Stimulated activated effector memory CD8-positive, alpha-beta T cell treated with anti-CD3 and anti-CD28 coated beads, Interleukin-12 subunit alpha, Interleukin-12 subunit beta, amount 100 ng/mL, for 72 hours (primary cell): Measurements from ENCODE around the gene PATL2.
"Not testable (repeated sequence)": the region's sequence is repeated elsewhere in the genome, so short reads cannot be mapped to it uniquely, and the experiment has no call there.

Source experiments
- ATAC-seq: fragments of 150-1000 bp; cut with Tn5 transposase; 2 replicates; pipeline ENCODE4 v1.10.0; 2021
- DNase-seq, 2 donors: peaks; one replicate each; pipeline ENCODE4 v3.0.0; 2021 to 2022; ENCODE audit warnings: low spot score in 2 of 2
- H3K27ac Mint-ChIP-seq: one replicate; pipeline ENCODE4 v1.8.0; 2022; ENCODE audit warnings: mild to moderate bottlenecking, mixed read lengths
- H3K36me3 Mint-ChIP-seq: one replicate; pipeline ENCODE4 v1.8.0; 2022; ENCODE audit warnings: mild to moderate bottlenecking, mixed read lengths
- H3K4me1 Mint-ChIP-seq: one replicate; pipeline ENCODE4 v1.8.0; 2022; ENCODE audit warnings: mixed read lengths
- H3K4me3 Mint-ChIP-seq: one replicate; pipeline ENCODE4 v1.8.0; 2022; ENCODE audit warnings: mild to moderate bottlenecking, mixed read lengths
- H3K9me3 Mint-ChIP-seq: one replicate; pipeline ENCODE4 v1.8.0; 2022; ENCODE audit warnings: mixed read lengths

PATL2 gene

DNA sequence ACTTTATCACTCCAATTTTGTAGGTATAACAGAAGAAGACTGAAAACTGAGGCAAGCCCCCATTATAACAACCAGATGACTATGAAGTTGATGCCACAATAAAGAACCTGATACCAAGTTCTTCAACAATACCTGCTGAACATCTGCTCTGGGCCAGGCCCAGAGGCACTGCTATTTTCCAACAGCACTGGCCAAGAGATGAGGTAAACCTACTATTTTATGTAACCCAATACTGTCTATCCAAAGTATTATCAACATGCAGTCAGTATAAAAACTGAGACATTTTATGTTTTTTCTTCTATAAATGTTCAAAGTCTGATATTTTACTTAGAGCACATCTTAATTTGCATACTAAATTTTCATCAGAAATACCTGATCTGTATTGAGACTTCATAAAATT, 53.7 kb downstream of the PATL2 start:
- ATAC-seq (no peak), DNase-seq (no peak)
- Mint-ChIP-seq H3K27ac (no peak overlapping the region), H3K36me3 (peaks cover 84% of the 10 kb centered on the region), H3K9me3 (no peaks in the 10 kb centered on the region), H3K4me3 (no peak overlapping the region), H3K4me1 (peaks cover 26% of the 10 kb centered on the region)

DNA sequence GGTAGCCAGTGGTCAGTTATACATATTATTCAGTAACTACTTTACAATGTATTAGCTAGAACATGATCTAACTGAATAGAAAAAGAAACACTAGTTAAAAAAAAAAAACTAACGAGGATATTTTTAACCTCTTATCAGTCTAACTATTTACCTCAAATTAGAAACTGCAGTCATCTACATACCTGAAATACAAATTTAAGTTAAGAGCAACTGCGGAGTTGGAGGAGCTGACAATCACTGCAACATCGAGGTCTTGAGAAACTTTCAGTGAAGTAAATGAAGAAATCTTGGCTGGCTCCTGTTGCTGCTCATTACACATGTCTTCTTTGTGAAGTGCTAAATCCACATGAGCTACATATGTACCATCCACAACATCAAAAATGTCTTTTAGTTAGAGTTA, 54.2 kb downstream of the PATL2 start:
- Mint-ChIP-seq H3K27ac (no peak overlapping the region), H3K36me3 (peaks cover 89% of the 10 kb centered on the region), H3K4me1 (peaks cover 26% of the 10 kb centered on the region), H3K9me3 (no peaks in the 10 kb centered on the region), H3K4me3 (no peak overlapping the region)
- ATAC-seq: no peak
- no peak for DNase-seq

DNA sequence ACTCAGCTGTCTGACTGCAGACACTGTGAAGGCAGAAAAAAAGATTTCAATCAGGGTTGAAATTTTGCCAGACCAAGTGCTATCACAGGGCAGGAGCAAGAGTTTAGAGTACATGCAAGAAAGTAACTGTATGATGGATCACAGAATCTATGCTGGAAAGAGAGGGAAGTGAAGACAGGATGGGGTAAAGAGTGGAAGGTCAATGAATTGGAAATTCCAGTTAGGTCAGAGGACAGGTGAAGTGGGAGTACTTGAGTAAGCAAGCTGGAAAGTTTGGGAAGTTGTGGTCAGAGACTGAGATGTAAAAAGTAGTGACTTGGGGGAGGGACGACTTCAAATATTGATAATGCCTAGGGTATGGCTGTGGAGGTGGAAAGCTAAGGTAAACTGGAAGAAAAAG, 54.8 kb downstream of the PATL2 start:
- Mint-ChIP-seq H3K4me1 (peaks cover 26% of the 10 kb centered on the region), H3K9me3 (no peaks in the 10 kb centered on the region), H3K36me3 (peaks cover 95% of the 10 kb centered on the region), H3K27ac (peak overlapping the region; percentile 21), H3K4me3 (no peak overlapping the region)
- no peak for DNase-seq
- ATAC-seq: no peak

DNA sequence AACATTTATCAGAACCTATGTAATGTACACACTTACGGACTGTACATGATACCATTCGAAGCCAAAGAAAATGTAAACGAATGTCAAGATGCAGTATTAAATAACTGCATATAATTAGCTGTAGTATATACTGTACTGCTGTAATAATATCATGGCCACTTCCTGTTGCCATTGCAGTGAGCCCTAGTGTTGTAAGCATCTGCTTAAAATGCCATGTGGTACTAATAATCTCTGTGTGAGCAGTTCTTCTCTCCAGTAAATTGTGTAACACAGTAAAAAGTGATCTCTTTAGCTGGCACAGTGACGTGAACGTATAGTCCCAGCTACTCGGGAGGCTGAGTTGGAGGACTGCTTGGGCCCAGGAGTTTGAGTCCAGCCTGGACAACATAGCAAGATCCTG, 56.3 kb downstream of the PATL2 start:
- DNase-seq (no peak), ATAC-seq (no peak)
- no peak overlapping the region for H3K27ac Mint-ChIP-seq
- H3K4me3 Mint-ChIP-seq: no peak overlapping the region
- H3K9me3 Mint-ChIP-seq: no peaks in the 10 kb centered on the region
- peaks cover 98% of the 10 kb centered on the region for H3K36me3 Mint-ChIP-seq
- H3K4me1 Mint-ChIP-seq: peaks cover 16% of the 10 kb centered on the region

DNA sequence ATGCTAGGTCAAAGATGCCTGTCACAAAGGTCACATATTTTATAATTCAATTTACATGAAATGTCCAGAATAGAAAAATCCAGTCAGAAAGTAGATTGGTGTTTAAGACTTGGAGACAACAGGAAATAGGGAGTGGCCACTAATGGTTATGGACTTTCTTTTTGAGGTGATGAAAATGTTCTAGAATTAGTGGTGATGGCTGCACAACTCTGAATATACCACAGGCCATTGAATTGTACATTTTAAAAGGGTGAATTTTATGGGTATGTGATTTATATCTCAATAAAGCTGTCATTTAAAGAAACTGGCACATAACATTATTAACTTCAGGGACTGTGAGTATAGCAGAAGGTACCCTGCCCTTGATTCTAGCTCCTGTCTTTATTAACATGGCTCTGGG, 63.5 kb downstream of the PATL2 start:
- H3K9me3 Mint-ChIP-seq: peaks cover 8% of the 10 kb centered on the region
- DNase-seq (no peak), ATAC-seq (no peak)
- peaks cover 43% of the 10 kb centered on the region for H3K4me1 Mint-ChIP-seq
- H3K36me3 Mint-ChIP-seq: peaks cover 85% of the 10 kb centered on the region
- no peak overlapping the region for H3K4me3 Mint-ChIP-seq
- peak overlapping the region; percentile 71 for H3K27ac Mint-ChIP-seq

DNA sequence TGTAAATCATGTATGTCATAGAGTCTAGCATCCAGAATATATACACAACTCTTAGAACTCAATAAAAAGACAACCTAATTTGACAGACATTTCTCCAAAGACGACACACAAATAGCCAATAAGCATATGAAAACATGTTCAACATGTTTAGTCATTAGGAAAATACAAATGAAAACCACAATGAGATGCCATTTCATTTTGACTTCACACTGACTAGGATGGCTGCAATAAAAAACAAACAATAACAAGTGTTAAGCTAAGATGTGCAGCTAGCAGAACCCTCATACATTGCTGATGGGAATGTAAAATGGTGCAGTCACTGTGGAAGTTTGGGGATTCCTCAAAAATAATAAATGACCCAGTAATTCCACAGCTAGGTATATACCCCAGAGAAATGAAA, 64.1 kb downstream of the PATL2 start:
- Mint-ChIP-seq H3K9me3 (peaks cover 8% of the 10 kb centered on the region), H3K4me3 (peak overlapping the region; percentile 28), H3K27ac (peak overlapping the region; percentile 71), H3K4me1 (peaks cover 43% of the 10 kb centered on the region), H3K36me3 (peaks cover 87% of the 10 kb centered on the region)
- DNase-seq (no peak), ATAC-seq (peak; percentile 86)

DNA sequence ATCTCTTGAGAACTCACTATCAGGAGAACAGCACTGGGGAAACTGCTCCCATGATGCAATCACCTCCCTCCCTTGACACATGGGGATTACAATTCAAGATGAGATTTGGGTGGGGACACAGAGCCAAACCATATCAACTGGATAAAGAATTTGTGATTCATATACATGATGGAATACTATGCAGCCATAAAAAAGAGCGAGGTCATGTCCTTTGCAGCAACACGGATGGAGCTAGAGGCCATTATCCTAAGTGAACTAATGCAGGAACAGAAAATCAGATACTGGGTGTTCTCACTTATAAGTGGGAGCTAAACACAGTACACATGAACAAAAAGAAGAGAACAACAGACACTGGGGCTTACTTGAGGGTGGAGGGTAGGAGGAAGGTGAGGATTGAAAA, 64.7 kb downstream of the PATL2 start:
- ATAC-seq: no peak
- H3K4me1 Mint-ChIP-seq: peaks cover 46% of the 10 kb centered on the region
- peaks cover 87% of the 10 kb centered on the region for H3K36me3 Mint-ChIP-seq
- no peak for DNase-seq
- peak overlapping the region; percentile 71 for H3K27ac Mint-ChIP-seq
- peak overlapping the region; percentile 8 for H3K4me3 Mint-ChIP-seq
- peaks cover 8% of the 10 kb centered on the region for H3K9me3 Mint-ChIP-seq

DNA sequence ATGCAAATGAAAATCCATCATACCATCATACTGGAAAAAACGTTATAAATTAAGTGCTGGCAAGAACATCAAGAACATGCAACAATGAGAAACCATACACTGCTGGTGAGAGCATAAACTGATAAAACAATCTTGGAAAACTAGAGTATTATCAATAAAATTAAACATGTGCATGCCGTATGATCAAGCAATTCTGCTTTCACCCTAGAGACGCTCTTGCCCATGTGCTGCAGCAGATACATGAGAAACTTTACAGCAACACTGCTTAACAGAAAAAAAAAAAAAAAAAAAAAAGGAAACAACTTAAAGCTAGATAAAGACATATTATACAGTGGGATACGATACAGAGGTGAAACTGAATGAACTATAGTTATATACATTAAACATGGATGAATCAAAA, 69.5 kb downstream of the PATL2 start:
- H3K9me3 Mint-ChIP-seq: peaks cover 8% of the 10 kb centered on the region
- H3K4me3 Mint-ChIP-seq: no peak overlapping the region
- ATAC-seq (no peak), DNase-seq (no peak)
- H3K4me1 Mint-ChIP-seq: peaks cover 33% of the 10 kb centered on the region
- H3K36me3 Mint-ChIP-seq: peaks cover 81% of the 10 kb centered on the region
- no peak overlapping the region for H3K27ac Mint-ChIP-seq

DNA sequence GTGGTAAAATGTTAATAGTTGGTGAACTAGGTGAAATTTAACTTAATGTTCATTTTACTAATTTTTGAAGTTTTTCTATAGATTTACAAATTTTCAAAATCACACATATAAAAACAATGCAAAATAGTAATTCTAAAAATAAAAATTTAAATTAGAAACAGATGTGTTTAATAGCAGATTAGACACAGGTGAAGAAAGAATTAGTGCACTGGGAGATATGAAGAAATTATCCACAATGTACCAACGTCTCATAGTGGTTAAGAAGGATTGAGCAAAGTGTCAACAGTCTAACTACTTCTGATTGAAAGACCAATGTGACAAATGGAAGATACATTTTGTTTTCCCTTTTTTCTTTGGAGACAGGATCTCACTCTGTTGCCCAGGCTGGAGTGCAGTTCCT, 74.1 kb downstream of the PATL2 start:
- Mint-ChIP-seq H3K9me3 (no peaks in the 10 kb centered on the region), H3K36me3 (peaks cover 92% of the 10 kb centered on the region), H3K4me3 (no peak overlapping the region), H3K27ac (no peak overlapping the region), H3K4me1 (peaks cover 18% of the 10 kb centered on the region)
- ATAC-seq: no peak
- no peak for DNase-seq

DNA sequence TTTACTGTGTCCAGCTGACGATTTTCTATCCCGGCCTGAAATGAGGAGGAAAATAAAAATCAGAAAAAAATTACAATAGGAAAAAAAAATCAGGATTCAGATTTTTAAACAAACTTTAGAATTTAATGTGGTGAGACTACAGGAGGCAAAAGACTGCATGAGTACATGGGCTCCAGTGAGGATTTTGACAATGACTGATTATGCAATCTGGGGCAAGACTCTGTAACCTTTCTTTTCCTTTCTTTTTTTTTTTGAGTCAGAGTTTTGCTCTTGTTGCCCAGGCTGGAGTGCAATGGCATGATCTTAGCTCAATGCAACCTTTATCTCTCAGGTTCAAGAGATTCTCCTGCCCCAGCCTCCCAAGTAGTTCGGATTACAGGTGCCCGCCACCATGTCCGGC, 77.5 kb downstream of the PATL2 start:
- peaks cover 12% of the 10 kb centered on the region for H3K4me1 Mint-ChIP-seq
- H3K4me3 Mint-ChIP-seq: peak overlapping the region; percentile 45
- no peaks in the 10 kb centered on the region for H3K9me3 Mint-ChIP-seq
- peak overlapping the region; percentile 96 for H3K27ac Mint-ChIP-seq
- H3K36me3 Mint-ChIP-seq: peaks cover 95% of the 10 kb centered on the region
- DNase-seq (no peak), ATAC-seq (peak; percentile 73)

DNA sequence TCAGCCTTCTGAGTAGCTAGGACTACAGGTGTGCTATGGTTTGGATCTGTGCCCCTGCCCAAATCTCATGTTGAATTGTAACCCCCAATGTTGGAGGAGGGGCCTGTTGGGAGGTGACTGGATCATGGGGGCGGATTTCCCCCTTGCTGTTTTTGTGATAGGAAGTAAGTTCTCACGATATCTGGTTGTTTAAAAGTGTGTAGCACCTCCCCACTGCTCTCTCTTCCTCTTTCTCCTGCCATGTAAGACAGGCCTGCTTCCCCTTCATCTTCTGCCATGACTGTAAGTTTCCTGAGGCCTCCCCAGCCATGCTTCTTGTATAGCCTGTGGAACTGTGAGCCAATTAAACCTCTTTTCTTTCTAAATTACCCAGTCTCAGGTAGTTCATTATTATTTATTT, 85.8 kb downstream of the PATL2 start:
- not testable (repeated sequence) for H3K4me3 Mint-ChIP-seq, H3K9me3 Mint-ChIP-seq, ATAC-seq, DNase-seq
- Mint-ChIP-seq H3K36me3 (peaks cover 99% of the 10 kb centered on the region), H3K4me1 (peaks cover 19% of the 10 kb centered on the region), H3K27ac (peak overlapping the region; percentile 66)

DNA sequence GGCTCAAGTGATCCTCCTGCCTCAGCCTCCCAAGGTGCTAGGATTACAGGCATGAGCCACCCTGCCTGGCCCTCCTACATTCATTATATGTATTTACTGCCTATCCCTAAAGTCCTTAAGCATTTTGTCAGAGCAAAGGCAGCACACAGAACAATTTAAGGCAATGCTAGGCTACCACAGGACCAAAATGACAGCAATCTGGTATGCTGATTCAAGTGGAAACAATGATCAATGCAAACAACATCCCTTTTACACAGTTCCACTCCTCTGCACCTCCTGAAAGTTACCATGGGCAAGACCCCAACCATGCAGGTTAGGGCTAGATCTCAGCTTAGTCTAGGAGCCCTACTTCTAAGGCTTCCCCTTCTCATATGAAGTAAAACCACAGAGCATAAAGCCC, 87.9 kb downstream of the PATL2 start:
- Mint-ChIP-seq H3K9me3 (no peaks in the 10 kb centered on the region), H3K36me3 (peaks cover 99% of the 10 kb centered on the region), H3K4me1 (peaks cover 19% of the 10 kb centered on the region), H3K27ac (peak overlapping the region; percentile 84), H3K4me3 (no peak overlapping the region)
- DNase-seq: no peak
- peak; percentile 74 for ATAC-seq

DNA sequence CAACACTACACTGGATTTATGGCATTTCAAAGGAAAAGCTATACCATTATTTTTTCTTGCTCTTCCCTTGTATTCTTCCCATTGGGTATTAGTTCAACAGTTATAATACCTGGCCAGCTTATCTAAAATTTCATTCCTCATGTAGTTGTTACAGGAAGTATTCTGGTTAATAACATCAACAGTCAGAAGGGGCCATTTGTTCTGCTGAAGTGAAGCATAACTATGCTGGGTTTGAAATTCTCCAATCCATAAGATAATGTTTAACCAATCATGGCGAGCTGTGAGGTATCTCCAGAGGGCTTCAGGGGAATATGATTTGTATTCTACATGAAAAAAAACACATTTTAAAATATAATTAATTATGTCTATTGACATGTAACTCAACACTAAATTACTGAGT, 91.0 kb downstream of the PATL2 start:
- DNase-seq (no peak), ATAC-seq (no peak)
- Mint-ChIP-seq H3K4me1 (peaks cover 13% of the 10 kb centered on the region), H3K27ac (no peak overlapping the region), H3K4me3 (no peak overlapping the region), H3K36me3 (peaks cover 100% of the 10 kb centered on the region), H3K9me3 (no peaks in the 10 kb centered on the region)

DNA sequence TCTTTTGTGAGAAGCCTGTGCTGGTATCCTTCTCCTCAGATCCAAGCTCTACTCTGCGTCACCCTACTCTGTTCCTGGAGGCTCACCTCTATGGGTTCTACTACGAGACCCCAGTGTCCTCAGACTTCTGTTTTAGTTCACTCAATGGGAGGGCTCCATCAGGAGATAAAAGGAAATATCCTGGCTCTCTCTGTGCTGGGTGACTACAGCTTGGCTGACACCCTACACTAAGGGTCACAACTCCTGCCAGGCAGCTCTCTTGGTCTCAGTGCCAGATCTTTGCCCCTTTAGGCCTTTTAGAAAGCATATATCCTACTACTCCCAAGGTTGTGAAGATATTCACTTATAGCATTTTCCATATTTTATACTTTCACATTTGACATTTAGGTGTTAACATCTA, 94.1 kb downstream of the PATL2 start:
- DNase-seq: no peak
- no peak for ATAC-seq
- Mint-ChIP-seq H3K36me3 (peaks cover 100% of the 10 kb centered on the region), H3K9me3 (no peaks in the 10 kb centered on the region), H3K4me3 (no peak overlapping the region), H3K27ac (peak overlapping the region; percentile 83), H3K4me1 (no peaks in the 10 kb centered on the region)
